H54 (cell line): Measurements from ENCODE around the gene SLC7A14.
A peak's percentile ranks its signal among the peaks of the same experiment; 100 is the strongest.

Source experiments
- DNase-seq: peaks from one replicate; pipeline ENCODE4 v3.0.0; 2011; ENCODE audit warnings: low spot score, mixed read lengths; ENCODE audit not compliant: insufficient read length
- FAIRE-seq: peaks from 3 replicates; lab custom pipeline; 2011; peaks lifted over from hg19 to GRCh38; lab: Jason Lieb, UNC
- POLR2A ChIP-seq: IDR thresholded peaks from 2 replicates; pipeline ENCODE4 v1.6.1; 2011; ENCODE audit warnings: low read depth, mild to moderate bottlenecking, low read length

The SLC7A14 gene

GRCh38 chr3:170441412-170441811 is 144.5 kb downstream of the SLC7A14 start:
- FAIRE-seq (no peak), DNase-seq (no peak)
- no peak for TF ChIP-seq POLR2A

- TF ChIP-seq POLR2A, result no peak
- DNase-seq, result no peak
- peak; percentile 83 for FAIRE-seq
Measured at GRCh38 chr3:170440344-170440743, 145.5 kb downstream of the SLC7A14 start.

- DNase-seq (no peak), FAIRE-seq (no peak)
- no peak for TF ChIP-seq POLR2A
Measured at GRCh38 chr3:170438836-170439235, 147.0 kb downstream of the SLC7A14 start.

GRCh38 chr3:170437696-170438407 is 148.0 kb downstream of the SLC7A14 start:
- FAIRE-seq (no peak), DNase-seq (no peak)
- no peak for TF ChIP-seq POLR2A

GRCh38 chr3:170437176-170437575 is 148.7 kb downstream of the SLC7A14 start:
- DNase-seq (no peak), FAIRE-seq (no peak)
- no peak for TF ChIP-seq POLR2A

GRCh38 chr3:170436697-170437096 is 149.2 kb downstream of the SLC7A14 start:
- DNase-seq (no peak), FAIRE-seq (no peak)
- no peak for TF ChIP-seq POLR2A

GRCh38 chr3:170432416-170432815 is 153.5 kb downstream of the SLC7A14 start:
- no peak for DNase-seq
- TF ChIP-seq POLR2A, result no peak
- no peak for FAIRE-seq

GRCh38 chr3:170431054-170431453 is 154.8 kb downstream of the SLC7A14 start:
- FAIRE-seq, result no peak
- no peak for DNase-seq
- TF ChIP-seq POLR2A, result no peak

- no peak for DNase-seq
- FAIRE-seq, result peak; percentile 91
- no peak for TF ChIP-seq POLR2A
Measured at GRCh38 chr3:170429050-170429449, 156.8 kb downstream of the SLC7A14 start.

GRCh38 chr3:170428095-170428494 is 157.8 kb downstream of the SLC7A14 start:
- no peak for TF ChIP-seq POLR2A
- DNase-seq (no peak), FAIRE-seq (peak; percentile 23)

GRCh38 chr3:170426240-170426797 is 159.6 kb downstream of the SLC7A14 start:
- FAIRE-seq (no peak), DNase-seq (no peak)
- no peak for TF ChIP-seq POLR2A

GRCh38 chr3:170425491-170426239 is 160.2 kb downstream of the SLC7A14 start:
- DNase-seq (no peak), FAIRE-seq (no peak)
- TF ChIP-seq POLR2A, result no peak

GRCh38 chr3:170424879-170425278 is 161.0 kb downstream of the SLC7A14 start:
- no peak for TF ChIP-seq POLR2A
- FAIRE-seq (no peak), DNase-seq (no peak)

GRCh38 chr3:170423001-170423615 is 162.8 kb downstream of the SLC7A14 start:
- FAIRE-seq (no peak), DNase-seq (no peak)
- no peak for TF ChIP-seq POLR2A
